Activated naive CD4-positive, alpha-beta T cell treated with anti-CD3 and anti-CD28 coated beads, Interleukin-2, amount 10 ng/mL, durations not matched to agents 7 days and 5 days (primary cell): ENCODE measurements around the gene GRIA1.

Experiments
- CTCF ChIA-PET: fragments of 350-600 bp; sonication (Branson Sonifier 250); formaldehyde crosslinking; loops from one replicate; lab custom pipeline; 2021; ENCODE audit warnings: antibody characterized with exemption; lab: Charles Lee
- DNase-seq: peaks from one replicate; pipeline ENCODE4 v3.0.0-alpha.2; 2020
- H3K27ac Mint-ChIP-seq: one replicate; pipeline ENCODE4 v1.8.0; 2021; ENCODE audit warnings: mild to moderate bottlenecking, moderate library complexity, mixed read lengths
- H3K27me3 Mint-ChIP-seq: one replicate; pipeline ENCODE4 v1.8.0; 2021; ENCODE audit warnings: mild to moderate bottlenecking, mixed read lengths
- H3K36me3 Mint-ChIP-seq: one replicate; pipeline ENCODE4 v1.8.0; 2021; ENCODE audit warnings: mixed read lengths
- H3K4me1 Mint-ChIP-seq: one replicate; pipeline ENCODE4 v1.8.0; 2021; ENCODE audit warnings: mixed read lengths
- H3K4me3 Mint-ChIP-seq: one replicate; pipeline ENCODE4 v1.8.0; 2021; ENCODE audit warnings: mild to moderate bottlenecking, moderate library complexity, mixed read lengths
- H3K9me3 Mint-ChIP-seq: one replicate; pipeline ENCODE4 v1.8.0; 2021; ENCODE audit warnings: mixed read lengths

GRIA1 gene

DNA sequence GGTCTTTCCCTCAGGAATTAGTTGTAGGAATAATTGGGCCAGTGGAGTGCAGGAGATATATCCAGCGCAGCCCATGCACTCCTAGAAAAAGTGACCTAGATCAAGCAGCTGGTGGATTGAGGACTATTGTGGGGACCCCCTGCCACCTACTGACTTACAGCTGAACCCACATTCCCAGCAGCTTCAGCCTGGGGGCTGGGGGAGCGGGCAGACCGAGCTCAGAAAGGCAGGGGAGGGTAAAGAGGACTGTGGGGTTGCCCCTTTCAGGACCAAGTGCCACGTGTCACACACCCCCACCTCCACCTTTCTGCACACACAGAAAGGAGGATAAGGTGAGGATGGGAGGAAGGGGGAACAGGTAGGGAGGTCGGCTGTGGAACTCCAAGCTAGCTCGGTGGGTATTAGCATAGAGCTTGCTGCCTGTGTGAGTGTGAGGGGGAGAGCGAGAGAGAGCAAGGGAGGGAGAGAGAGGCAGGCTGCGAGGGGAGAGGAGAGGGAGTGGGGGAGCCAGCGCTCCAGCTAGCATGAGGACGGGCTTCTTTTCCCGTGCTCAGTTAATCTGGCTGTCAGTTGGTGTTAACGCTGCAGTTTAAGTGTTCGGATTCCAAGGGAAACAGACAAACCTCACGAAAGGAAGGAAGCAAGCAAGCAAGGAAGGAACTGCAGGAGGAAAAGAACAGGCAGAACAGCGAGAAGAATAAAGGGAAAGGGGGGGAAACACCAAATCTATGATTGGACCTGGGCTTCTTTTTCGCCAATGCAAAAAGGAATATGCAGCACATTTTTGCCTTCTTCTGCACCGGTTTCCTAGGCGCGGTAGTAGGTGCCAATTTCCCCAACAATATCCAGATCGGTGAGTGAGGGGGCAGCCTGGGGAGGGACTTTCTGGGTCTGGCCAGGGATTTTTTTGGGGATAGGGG lies at the start of gene GRIA1:
GRIA1 (plus strand) TSS at position 553 of the 920 bp plus-strand sequence.
- CTCF ChIA-PET = no interaction called here
- no peak for DNase-seq
- Mint-ChIP-seq H3K36me3 (no peaks in the 10 kb centered on the region), H3K27me3 (peaks cover 28% of the 10 kb centered on the region), H3K4me3 (no peak within 1 kb of the TSS), H3K9me3 (no peaks in the 10 kb centered on the region), H3K27ac (no peak within 1 kb of the TSS), H3K4me1 (no peaks in the 10 kb centered on the region)

DNA sequence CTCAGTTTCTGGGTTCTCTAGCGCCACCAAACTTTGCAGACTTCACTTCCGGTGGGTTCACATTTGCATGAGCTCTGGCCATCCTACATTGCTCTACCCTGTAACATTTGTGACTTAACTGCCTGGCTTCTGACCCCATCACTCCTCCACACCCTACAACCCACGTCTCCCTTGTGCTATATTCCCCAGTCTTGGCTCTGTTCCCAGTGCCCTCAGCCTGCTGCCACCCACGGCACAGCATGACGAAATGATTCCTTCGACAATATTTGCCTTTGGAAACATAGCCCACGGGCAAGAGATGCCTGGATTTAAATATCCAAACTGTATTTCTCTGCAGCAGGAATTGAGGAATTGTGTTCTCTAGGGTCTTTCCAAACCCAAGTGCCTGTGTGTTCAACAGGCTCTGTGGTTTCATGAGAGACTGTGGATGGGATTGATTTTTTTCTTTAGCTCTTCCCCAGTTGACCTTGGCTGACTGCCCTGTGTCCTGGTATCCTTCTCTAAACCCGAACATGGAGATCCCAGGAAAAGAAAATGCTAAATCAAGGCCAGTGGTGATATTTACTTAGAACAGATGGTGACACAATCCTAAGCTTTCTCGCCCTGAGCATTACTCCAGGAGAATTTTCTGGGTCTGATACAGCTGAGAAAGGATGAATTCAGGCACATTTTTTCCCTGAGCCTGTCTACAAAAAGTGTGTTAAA lies 44.4 kb upstream of the GRIA1 start:
- no peak for DNase-seq
- CTCF ChIA-PET = no interaction called here
- H3K4me1 Mint-ChIP-seq = no peaks in the 10 kb centered on the region
- no peaks in the 10 kb centered on the region for H3K36me3 Mint-ChIP-seq
- H3K4me3 Mint-ChIP-seq = no peak overlapping the region
- no peaks in the 10 kb centered on the region for H3K27me3 Mint-ChIP-seq
- H3K9me3 Mint-ChIP-seq = no peaks in the 10 kb centered on the region
- H3K27ac Mint-ChIP-seq = no peak overlapping the region

DNA sequence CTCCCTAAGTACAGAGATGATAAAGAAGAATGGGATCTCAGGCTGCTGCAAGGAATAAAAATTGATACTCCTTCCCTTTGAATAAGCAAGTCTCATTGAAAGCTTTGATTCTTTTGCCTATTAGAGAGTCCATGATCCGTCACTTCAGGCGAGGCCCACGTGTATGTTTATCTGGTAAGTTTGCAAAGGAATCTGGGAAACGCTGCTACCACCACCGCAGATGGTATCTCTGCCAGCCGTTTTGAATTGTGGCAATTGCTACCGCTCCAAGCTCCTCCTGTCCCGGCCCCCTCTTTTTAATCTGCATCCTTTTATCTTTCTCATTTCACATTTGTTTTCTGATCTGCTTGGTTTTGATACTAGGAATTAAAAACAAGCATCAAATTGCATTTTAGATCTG lies 42.9 kb upstream of the GRIA1 start:
- CTCF ChIA-PET = interaction anchor here (0.7 kb wide), 1 partner anchor 20 kb away, joined by 3 read pairs; no protein-coding TSS in a partner anchor
- H3K4me1 Mint-ChIP-seq = no peaks in the 10 kb centered on the region
- no peaks in the 10 kb centered on the region for H3K27me3 Mint-ChIP-seq
- H3K4me3 Mint-ChIP-seq = no peak overlapping the region
- H3K36me3 Mint-ChIP-seq = no peaks in the 10 kb centered on the region
- no peaks in the 10 kb centered on the region for H3K9me3 Mint-ChIP-seq
- H3K27ac Mint-ChIP-seq = no peak overlapping the region
- no peak for DNase-seq

DNA sequence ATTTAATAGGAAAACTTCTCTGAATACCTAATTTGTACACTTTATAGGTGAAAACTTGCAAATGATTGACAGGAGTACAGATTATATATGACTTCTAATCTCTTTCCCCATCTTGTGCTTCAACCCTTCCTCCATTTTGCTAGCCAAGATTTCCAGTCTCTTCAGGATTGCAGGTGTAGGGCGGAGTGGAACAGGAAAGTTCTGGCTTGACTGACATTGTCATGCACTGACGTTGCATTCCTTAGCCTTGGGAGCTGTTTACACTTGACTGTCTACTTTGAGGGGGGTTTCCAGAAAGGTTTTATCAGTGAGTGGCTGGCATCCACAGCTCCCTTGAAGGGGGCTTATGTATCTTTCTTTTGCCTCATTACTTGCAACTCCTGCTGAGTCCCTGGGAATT lies 34.1 kb upstream of the GRIA1 start:
- no peaks in the 10 kb centered on the region for H3K36me3 Mint-ChIP-seq
- H3K9me3 Mint-ChIP-seq = no peaks in the 10 kb centered on the region
- H3K4me3 Mint-ChIP-seq = no peak overlapping the region
- H3K27ac Mint-ChIP-seq = no peak overlapping the region
- no peaks in the 10 kb centered on the region for H3K27me3 Mint-ChIP-seq
- H3K4me1 Mint-ChIP-seq = no peaks in the 10 kb centered on the region
- CTCF ChIA-PET = no interaction called here
- DNase-seq = no peak

DNA sequence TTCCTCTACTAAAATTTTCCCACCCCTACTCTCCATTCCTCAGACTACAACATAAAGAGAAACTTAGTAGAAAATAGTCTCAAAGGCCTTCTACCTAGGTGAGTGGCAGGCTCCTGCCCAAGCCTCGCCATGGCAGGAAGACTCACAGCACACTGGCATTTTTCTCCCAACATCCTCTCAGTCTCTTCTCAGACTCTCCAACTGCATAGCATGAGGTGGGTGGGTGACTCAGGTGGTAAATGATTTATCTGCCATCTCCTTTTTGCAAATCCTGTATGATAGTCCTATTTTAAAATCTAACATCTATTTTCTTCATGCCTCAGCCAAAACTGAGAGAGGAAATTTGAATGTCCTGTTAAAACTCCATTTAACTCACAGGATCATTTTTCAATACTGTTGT lies 33.5 kb upstream of the GRIA1 start:
- no peaks in the 10 kb centered on the region for H3K9me3 Mint-ChIP-seq
- H3K36me3 Mint-ChIP-seq = no peaks in the 10 kb centered on the region
- no peaks in the 10 kb centered on the region for H3K4me1 Mint-ChIP-seq
- no peaks in the 10 kb centered on the region for H3K27me3 Mint-ChIP-seq
- DNase-seq = no peak
- CTCF ChIA-PET = no interaction called here
- H3K4me3 Mint-ChIP-seq = no peak overlapping the region
- H3K27ac Mint-ChIP-seq = no peak overlapping the region

DNA sequence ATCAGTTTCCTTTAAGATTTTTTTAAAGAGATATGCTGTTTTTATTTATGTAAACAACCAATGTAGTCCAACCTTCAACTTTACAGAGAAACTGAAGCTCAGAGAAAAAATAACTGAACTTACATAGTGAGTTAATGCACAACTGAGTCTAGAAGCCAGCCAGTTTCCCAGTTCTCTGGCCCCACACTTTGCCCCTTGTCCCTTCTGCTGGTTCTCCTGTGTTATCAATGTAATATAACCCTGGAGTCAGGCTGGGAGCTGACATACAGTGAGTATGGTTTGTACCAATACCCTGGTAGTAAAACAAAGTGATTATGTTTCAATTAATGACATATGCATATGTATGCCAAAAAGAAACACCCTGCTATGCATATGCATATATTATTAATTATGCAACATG lies 32.2 kb upstream of the GRIA1 start:
- no peaks in the 10 kb centered on the region for H3K4me1 Mint-ChIP-seq
- H3K27ac Mint-ChIP-seq = no peak overlapping the region
- CTCF ChIA-PET = no interaction called here
- no peak overlapping the region for H3K4me3 Mint-ChIP-seq
- H3K27me3 Mint-ChIP-seq = no peaks in the 10 kb centered on the region
- DNase-seq = no peak
- H3K36me3 Mint-ChIP-seq = no peaks in the 10 kb centered on the region
- no peaks in the 10 kb centered on the region for H3K9me3 Mint-ChIP-seq

DNA sequence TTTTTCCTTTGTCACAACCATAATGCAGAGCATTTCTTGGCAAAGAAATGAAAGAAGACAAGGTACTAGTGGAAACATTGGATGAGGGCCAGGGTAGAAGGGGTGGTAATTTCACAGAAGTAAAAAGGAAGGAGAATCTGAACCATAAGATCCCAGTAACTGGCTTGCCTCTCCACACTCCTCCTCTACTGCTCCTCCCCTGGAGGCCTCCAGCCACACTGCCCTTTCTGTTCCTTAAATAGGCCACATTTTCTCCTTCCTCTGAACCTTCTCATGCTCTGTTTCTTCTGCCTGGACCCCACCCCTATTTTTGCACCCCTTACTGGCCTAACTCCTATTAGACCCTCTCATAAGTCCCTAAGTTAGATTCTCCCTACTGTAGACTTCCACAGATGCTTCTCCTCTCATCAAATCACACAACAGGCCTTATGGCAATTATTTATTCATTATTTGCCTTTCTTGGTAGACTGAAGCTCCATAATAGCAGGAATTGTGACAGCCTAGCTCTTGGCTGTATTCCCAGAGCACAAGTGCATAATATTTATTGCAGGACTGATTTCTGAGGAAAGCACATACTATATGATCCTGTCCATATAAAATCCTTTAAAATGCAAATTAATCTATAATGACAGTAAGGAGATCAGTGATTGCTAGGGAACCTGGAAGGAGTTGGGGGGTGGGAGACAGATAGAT lies 31.3 kb upstream of the GRIA1 start:
- Mint-ChIP-seq H3K36me3 (no peaks in the 10 kb centered on the region), H3K4me1 (no peaks in the 10 kb centered on the region), H3K27ac (no peak overlapping the region), H3K27me3 (no peaks in the 10 kb centered on the region), H3K9me3 (no peaks in the 10 kb centered on the region), H3K4me3 (no peak overlapping the region)
- no peak for DNase-seq
- CTCF ChIA-PET = no interaction called here

DNA sequence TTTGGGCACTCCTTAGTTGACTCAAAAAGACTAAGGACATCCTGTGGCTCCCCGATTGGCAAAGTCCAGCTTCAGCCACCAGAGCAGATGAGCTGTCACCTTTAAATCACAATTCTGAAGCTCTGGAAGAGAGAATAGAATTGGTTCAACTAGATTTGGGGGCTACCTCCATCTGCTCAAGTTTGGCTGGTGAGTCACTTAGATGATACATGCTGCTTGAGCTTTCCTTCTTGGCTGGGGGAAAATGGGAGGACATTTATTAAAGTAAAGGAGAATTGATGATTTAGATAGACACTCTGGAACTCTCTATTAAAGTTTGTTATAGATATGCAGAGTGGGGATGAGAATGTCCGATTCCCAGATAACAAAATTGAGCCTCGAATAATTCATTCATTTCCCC lies 30.0 kb upstream of the GRIA1 start:
- no peaks in the 10 kb centered on the region for H3K36me3 Mint-ChIP-seq
- no peak overlapping the region for H3K27ac Mint-ChIP-seq
- H3K9me3 Mint-ChIP-seq = no peaks in the 10 kb centered on the region
- no peaks in the 10 kb centered on the region for H3K27me3 Mint-ChIP-seq
- H3K4me3 Mint-ChIP-seq = no peak overlapping the region
- H3K4me1 Mint-ChIP-seq = no peaks in the 10 kb centered on the region
- no peak for DNase-seq
- CTCF ChIA-PET = no interaction called here

DNA sequence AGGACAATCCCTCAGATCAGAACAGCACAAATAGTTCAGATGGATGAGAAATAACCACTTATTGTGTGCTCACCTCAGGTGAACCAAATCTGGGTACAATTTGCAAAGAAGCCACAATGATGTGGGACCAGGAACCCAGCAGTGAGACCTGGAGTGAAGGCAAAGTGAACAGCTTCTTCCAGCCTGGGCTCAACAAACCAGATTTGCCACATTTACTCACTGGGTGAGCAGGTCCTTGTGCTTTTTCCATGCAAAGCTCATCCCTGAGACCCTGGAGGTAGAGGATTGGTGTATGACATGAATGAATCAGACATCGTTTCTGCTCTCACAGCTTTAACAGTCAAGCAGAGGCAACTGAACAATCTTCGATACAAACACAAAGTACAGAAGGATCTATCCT lies 29.1 kb upstream of the GRIA1 start:
- CTCF ChIA-PET = no interaction called here
- no peak overlapping the region for H3K4me3 Mint-ChIP-seq
- H3K27me3 Mint-ChIP-seq = no peaks in the 10 kb centered on the region
- no peaks in the 10 kb centered on the region for H3K9me3 Mint-ChIP-seq
- H3K27ac Mint-ChIP-seq = no peak overlapping the region
- no peaks in the 10 kb centered on the region for H3K36me3 Mint-ChIP-seq
- DNase-seq = no peak
- H3K4me1 Mint-ChIP-seq = no peaks in the 10 kb centered on the region

DNA sequence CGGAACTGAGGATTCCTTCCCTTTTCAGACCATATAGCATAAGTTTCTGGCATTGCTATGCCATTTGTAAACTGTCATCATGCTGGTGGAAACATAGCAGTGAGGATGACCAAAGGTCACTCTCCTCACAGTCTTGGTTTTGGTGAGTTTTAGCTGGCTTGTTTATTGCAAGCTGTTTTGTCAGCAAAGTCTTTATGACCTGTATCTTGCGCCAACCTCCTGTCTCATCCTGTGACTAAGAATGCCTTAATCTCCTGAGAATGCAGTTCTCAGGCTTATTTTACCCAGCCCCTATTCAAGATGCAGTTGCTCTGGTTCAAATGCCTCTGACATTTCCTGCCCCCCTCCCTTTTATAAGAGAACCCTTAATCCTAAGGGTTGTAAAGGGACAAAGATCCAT lies 26.7 kb upstream of the GRIA1 start:
- CTCF ChIA-PET = no interaction called here
- Mint-ChIP-seq H3K27ac (no peak overlapping the region), H3K9me3 (no peaks in the 10 kb centered on the region), H3K4me3 (no peak overlapping the region), H3K27me3 (no peaks in the 10 kb centered on the region), H3K36me3 (no peaks in the 10 kb centered on the region), H3K4me1 (no peaks in the 10 kb centered on the region)
- no peak for DNase-seq

DNA sequence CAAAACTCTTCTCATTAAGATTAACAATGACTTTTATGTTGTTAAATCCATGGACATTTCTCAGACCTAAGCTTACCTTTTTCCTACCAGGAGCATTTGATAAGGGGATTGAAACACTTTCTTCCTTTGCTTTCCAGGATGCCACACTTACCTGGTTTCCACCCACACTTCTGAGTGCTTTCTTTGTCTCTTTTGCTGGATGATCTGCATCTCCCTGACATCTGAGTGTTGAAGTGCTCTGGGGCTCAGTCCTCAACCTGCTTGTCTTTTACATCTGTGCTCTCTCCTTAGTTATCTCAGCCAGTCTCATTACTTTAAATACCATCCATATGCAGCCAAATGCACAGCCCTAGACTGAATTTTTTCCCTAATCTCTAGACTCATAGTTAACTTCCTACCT lies 22.9 kb upstream of the GRIA1 start:
- CTCF ChIA-PET = no interaction called here
- H3K4me1 Mint-ChIP-seq = no peaks in the 10 kb centered on the region

DNA sequence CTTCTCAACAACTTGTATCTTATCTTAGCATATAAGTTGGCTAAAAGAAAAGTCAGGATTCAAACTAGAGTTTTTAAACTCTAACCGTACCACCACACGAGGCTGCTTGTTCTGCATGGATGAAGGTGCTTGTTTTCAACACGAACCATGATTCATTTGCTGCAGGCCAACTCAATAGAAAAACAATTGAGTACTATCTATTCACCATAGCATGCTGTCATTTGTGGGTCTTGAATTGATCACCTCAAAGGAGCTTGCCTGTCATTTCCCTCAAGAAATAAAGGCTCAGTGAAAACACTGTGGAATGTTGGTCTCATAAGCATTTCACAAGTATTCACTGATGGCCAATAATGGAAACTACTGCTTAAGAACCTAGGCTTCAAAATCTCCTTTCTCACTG lies 21.0 kb upstream of the GRIA1 start:
- no peaks in the 10 kb centered on the region for H3K4me1 Mint-ChIP-seq
- no peak overlapping the region for H3K27ac Mint-ChIP-seq
- H3K36me3 Mint-ChIP-seq = no peaks in the 10 kb centered on the region
- no peak overlapping the region for H3K4me3 Mint-ChIP-seq
- H3K27me3 Mint-ChIP-seq = no peaks in the 10 kb centered on the region
- CTCF ChIA-PET = no interaction called here
- peaks cover 2% of the 10 kb centered on the region for H3K9me3 Mint-ChIP-seq
- no peak for DNase-seq

More for the DNA sequence above, 22.9 kb upstream of the GRIA1 start:
- Mint-ChIP-seq H3K36me3 (no peaks in the 10 kb centered on the region), H3K27me3 (no peaks in the 10 kb centered on the region), H3K9me3 (no peaks in the 10 kb centered on the region), H3K27ac (no peak overlapping the region), H3K4me3 (no peak overlapping the region)
- no peak for DNase-seq

DNA sequence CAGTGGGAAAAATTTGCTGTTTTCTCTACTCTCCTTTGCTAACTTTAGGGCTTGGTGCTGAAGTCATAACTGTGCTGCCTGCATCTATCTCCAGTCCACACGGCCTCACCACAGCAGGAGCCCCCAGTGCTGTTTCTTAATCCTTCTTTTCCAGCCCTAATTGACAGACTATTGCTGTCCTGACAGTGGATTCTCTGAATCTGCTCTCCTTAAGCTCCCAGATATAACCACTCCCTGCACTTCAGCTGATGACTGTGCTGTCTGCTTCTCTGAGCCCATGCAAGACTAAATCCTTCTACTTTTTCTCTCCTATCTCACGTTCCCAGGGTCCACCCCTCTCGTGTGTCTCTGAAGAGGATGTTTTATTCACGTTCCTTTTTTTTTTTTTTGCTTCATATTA lies 19.7 kb upstream of the GRIA1 start:
- H3K36me3 Mint-ChIP-seq = no peaks in the 10 kb centered on the region
- CTCF ChIA-PET = no interaction called here
- H3K27ac Mint-ChIP-seq = no peak overlapping the region
- no peaks in the 10 kb centered on the region for H3K27me3 Mint-ChIP-seq
- no peak overlapping the region for H3K4me3 Mint-ChIP-seq
- peaks cover 2% of the 10 kb centered on the region for H3K9me3 Mint-ChIP-seq
- no peak for DNase-seq
- H3K4me1 Mint-ChIP-seq = no peaks in the 10 kb centered on the region

DNA sequence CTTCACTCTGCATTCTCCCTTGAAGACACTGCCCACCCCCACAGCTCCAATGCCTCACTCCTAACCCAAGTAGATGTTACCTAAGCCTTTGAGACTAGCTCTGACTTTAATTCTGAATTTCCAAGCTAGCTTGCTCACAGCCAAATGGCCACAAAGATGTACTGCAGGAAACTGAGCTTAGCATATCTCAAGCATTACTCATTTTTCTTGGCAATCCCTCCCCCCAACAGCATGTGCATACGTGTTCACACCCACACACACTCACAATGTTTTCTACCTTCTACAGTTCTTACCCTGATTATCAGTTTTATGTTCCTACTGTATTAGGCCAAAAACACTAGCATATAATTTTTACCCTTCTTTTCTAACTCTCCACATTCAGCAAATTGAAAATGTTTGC lies 13.7 kb upstream of the GRIA1 start:
- Mint-ChIP-seq H3K4me1 (no peaks in the 10 kb centered on the region), H3K36me3 (no peaks in the 10 kb centered on the region), H3K4me3 (no peak overlapping the region), H3K9me3 (peaks cover 2% of the 10 kb centered on the region), H3K27me3 (no peaks in the 10 kb centered on the region), H3K27ac (no peak overlapping the region)
- no peak for DNase-seq
- CTCF ChIA-PET = no interaction called here
